LHCN-M2 (cell line): ENCODE results near the gene VSX1. TPM values are rescaled to one million over a fixed set of nuclear protein-coding genes. Genes with fewer than 3 reads are reported as not detected.

Experiments used
- DNase-seq: peaks from one replicate; pipeline ENCODE4 v3.0.0-alpha.2; 2012; ENCODE audit warnings: low read depth
- polyA plus RNA-seq: library from polyadenylated mRNA; unstranded; fragments of >200 nt; gene quantifications from one replicate; pipeline ENCODE4 v1.2.1, GENCODE V29; 2012; ENCODE audit warnings: missing spikeins
- total RNA-seq: library from RNA; depleted of rRNA; stranded (reverse); fragments of >200 nt; gene quantifications from 2 replicates; pipeline ENCODE4 v1.2.3, GENCODE V29; 2014; rRNA removed

VSX1 gene
- 0.51 TPM in 1 of 2 replicates, not detected in the other for total RNA-seq
- polyA plus RNA-seq = not detected

- DNase-seq = no peak
These were observed at the start of gene VSX1 for GRCh38 chr20:25081730-25082497. Gene VSX1 (minus strand): TSS chr20:25082141. CDS start chr20:25082096, 45 bp downstream.

- DNase-seq = no peak
These were observed 48.0 kb upstream of the VSX1 start for GRCh38 chr20:25129908-25130307.

- no peak for DNase-seq
These were observed 47.5 kb upstream of the VSX1 start for GRCh38 chr20:25129428-25129827.

- DNase-seq = no peak
These were observed 46.7 kb upstream of the VSX1 start for GRCh38 chr20:25128649-25129048.

- DNase-seq = no peak
These were observed 46.0 kb upstream of the VSX1 start for GRCh38 chr20:25127761-25128537.

- DNase-seq = no peak
These were observed 44.5 kb upstream of the VSX1 start for GRCh38 chr20:25126204-25127029.

- DNase-seq = no peak
These were observed 43.7 kb upstream of the VSX1 start for GRCh38 chr20:25125636-25126035.

- DNase-seq = no peak
These were observed 39.0 kb upstream of the VSX1 start for GRCh38 chr20:25120920-25121319.

GRCh38 chr20:25120457-25120856, 38.5 kb upstream of the VSX1 start:
- DNase-seq = no peak

GRCh38 chr20:25118529-25118928, 36.6 kb upstream of the VSX1 start:
- DNase-seq = no peak

GRCh38 chr20:25117990-25118389, 36.0 kb upstream of the VSX1 start:
- DNase-seq = no peak

- DNase-seq = no peak
These were observed 35.0 kb upstream of the VSX1 start for GRCh38 chr20:25116739-25117458.

GRCh38 chr20:25103526-25103925, 21.6 kb upstream of the VSX1 start:
- DNase-seq = no peak

- no peak for DNase-seq
These were observed 19.0 kb upstream of the VSX1 start for GRCh38 chr20:25100914-25101313.

- DNase-seq = no peak
These were observed 17.7 kb upstream of the VSX1 start for GRCh38 chr20:25099601-25100140.

- no peak for DNase-seq
These were observed 15.6 kb upstream of the VSX1 start for GRCh38 chr20:25097498-25097897.

- DNase-seq = no peak
These were observed 8.8 kb upstream of the VSX1 start for GRCh38 chr20:25090492-25091429.

- no peak for DNase-seq
These were observed 7.7 kb upstream of the VSX1 start for GRCh38 chr20:25089662-25090061.

GRCh38 chr20:25089096-25089495, 7.2 kb upstream of the VSX1 start:
- no peak for DNase-seq

GRCh38 chr20:25088267-25088666, 6.3 kb upstream of the VSX1 start:
- no peak for DNase-seq
